DMS 273 (cell line): Measurements from ENCODE around the gene CPZ.

Experiments
- DNase-seq: peaks from one replicate; lab custom pipeline; 2025; ENCODE audit not compliant: unreplicated experiment; lab: John Stamatoyannopoulos, UW

Gene CPZ

GRCh38 chr4:8579526-8580320 lies 12.8 kb upstream of the CPZ start:
- no peak for DNase-seq

- peak; percentile 73 for DNase-seq
Observed at GRCh38 chr4:8580321-8581093, 12.1 kb upstream of the CPZ start, which contains the start of gene GPR78. TSS of gene GPR78 (plus strand) at chr4:8580392. CDS start at chr4:8580983, 591 bp downstream.

- DNase-seq, result no peak
Observed at GRCh38 chr4:8581094-8581861, 11.3 kb upstream of the CPZ start.

GRCh38 chr4:8582016-8582415 lies 10.5 kb upstream of the CPZ start:
- no peak for DNase-seq

GRCh38 chr4:8582436-8582835 lies 10.1 kb upstream of the CPZ start:
- DNase-seq, result no peak

- DNase-seq, result no peak
Observed at GRCh38 chr4:8582941-8583654, 9.5 kb upstream of the CPZ start.

- peak; percentile 12 for DNase-seq
Observed at GRCh38 chr4:8583655-8584025, 8.9 kb upstream of the CPZ start.

GRCh38 chr4:8585186-8585585 lies 7.4 kb upstream of the CPZ start:
- peak; percentile 27 for DNase-seq

- DNase-seq, result no peak
Observed at GRCh38 chr4:8585721-8586212, 6.8 kb upstream of the CPZ start.

GRCh38 chr4:8586246-8586645 lies 6.3 kb upstream of the CPZ start:
- no peak for DNase-seq

GRCh38 chr4:8586671-8587468 lies 5.7 kb upstream of the CPZ start:
- DNase-seq, result no peak

GRCh38 chr4:8587469-8588195 lies 4.9 kb upstream of the CPZ start:
- DNase-seq, result no peak

- no peak for DNase-seq
Observed at GRCh38 chr4:8588196-8588470, 4.4 kb upstream of the CPZ start.

GRCh38 chr4:8589336-8589735 lies 3.2 kb upstream of the CPZ start:
- DNase-seq, result no peak

GRCh38 chr4:8589823-8590545 lies 2.6 kb upstream of the CPZ start:
- DNase-seq, result no peak

GRCh38 chr4:8590546-8590880 lies 2.1 kb upstream of the CPZ start:
- DNase-seq, result no peak

- DNase-seq, result no peak
Observed at GRCh38 chr4:8591114-8591513, 1.5 kb upstream of the CPZ start.

- DNase-seq, result peak; percentile 21
Observed at GRCh38 chr4:8591626-8592365, 769 bp upstream of the CPZ start.
